HFFc6 (cell line): ENCODE results near the gene CCDC197. TPM values are rescaled to one million over a fixed set of nuclear protein-coding genes. Genes with fewer than 3 reads are reported as not detected.

Source experiments
- DNase-seq: peaks from one replicate; pipeline ENCODE4 v3.0.0-alpha.2; 2018
- H3K27ac Mint-ChIP-seq: 2 replicates; pipeline ENCODE4 v1.8.0; 2020; ENCODE audit warnings: mild to moderate bottlenecking, mixed read lengths
- H3K27me3 Mint-ChIP-seq: 2 replicates; pipeline ENCODE4 v1.8.0; 2021; ENCODE audit warnings: mild to moderate bottlenecking, moderate library complexity, mixed read lengths; ENCODE audit not compliant: insufficient read depth
- H3K36me3 Mint-ChIP-seq: 2 replicates; pipeline ENCODE4 v1.8.0; 2021; ENCODE audit warnings: low read depth, mixed read lengths
- H3K4me1 Mint-ChIP-seq: 2 replicates; pipeline ENCODE4 v1.8.0; 2020; ENCODE audit warnings: low read depth, mixed read lengths
- H3K4me3 Mint-ChIP-seq: 2 replicates; pipeline ENCODE4 v1.8.0; 2020; ENCODE audit warnings: mild to moderate bottlenecking, moderate library complexity, mixed read lengths
- H3K9me3 Mint-ChIP-seq: 2 replicates; pipeline ENCODE4 v1.8.0; 2020; ENCODE audit warnings: mild to moderate bottlenecking, mixed read lengths
- total RNA-seq, 6 experiments: library from RNA; stranded (reverse); fragmentation: NEBNext Ultra II Directional; extraction: Animal tissue kit (Norgen Biotek cat#: 25700); gene quantifications; 2 replicates in 1 of 6; 3 replicates in 5 of 6; pipeline ENCODE4 v1.2.3, GENCODE V29; 2021
- TF ChIP-seq, protein P1 (sequence below): fragments of 200-600 bp; sonication (generic); IDR thresholded peaks from 2 replicates; pipeline ENCODE4 v1.5.0; 2021; ENCODE audit warnings: antibody characterized with exemption, mild to moderate bottlenecking

The CCDC197 gene
- total RNA-seq, 6 experiments from 2014 or later = not detected

DNA sequence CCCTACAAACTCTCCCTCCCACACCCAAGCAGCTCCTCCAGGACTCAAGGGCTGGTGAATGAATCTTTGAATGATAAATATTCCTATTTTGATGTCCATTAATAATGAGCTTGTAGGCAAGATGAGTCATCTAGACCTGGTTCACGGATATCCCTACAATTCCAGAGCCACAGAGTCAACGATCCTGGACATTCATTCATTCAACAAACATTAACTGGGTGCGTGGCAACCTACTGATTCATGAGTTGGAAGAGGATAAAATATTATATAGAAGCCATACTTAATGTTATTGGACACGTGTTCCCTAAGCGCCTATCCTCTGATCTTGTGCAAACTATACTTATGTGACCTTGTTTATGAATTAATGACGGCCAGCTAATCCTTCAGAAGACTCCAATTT is 28.6 kb downstream of the CCDC197 start:
- Mint-ChIP-seq H3K4me3 (peak overlapping the region; percentile 77), H3K36me3 (no peaks in the 10 kb centered on the region), H3K27me3 (peaks cover 3% of the 10 kb centered on the region; the same call in 1 of the 2 replicates), H3K9me3 (no peaks in the 10 kb centered on the region), H3K27ac (0 out of 2 replicates have a peak overlapping the region, but pooled peaks have one; percentile 5), H3K4me1 (peaks cover 16% of the 10 kb centered on the region)
- DNase-seq = no peak
- TF ChIP-seq, protein P1, sequence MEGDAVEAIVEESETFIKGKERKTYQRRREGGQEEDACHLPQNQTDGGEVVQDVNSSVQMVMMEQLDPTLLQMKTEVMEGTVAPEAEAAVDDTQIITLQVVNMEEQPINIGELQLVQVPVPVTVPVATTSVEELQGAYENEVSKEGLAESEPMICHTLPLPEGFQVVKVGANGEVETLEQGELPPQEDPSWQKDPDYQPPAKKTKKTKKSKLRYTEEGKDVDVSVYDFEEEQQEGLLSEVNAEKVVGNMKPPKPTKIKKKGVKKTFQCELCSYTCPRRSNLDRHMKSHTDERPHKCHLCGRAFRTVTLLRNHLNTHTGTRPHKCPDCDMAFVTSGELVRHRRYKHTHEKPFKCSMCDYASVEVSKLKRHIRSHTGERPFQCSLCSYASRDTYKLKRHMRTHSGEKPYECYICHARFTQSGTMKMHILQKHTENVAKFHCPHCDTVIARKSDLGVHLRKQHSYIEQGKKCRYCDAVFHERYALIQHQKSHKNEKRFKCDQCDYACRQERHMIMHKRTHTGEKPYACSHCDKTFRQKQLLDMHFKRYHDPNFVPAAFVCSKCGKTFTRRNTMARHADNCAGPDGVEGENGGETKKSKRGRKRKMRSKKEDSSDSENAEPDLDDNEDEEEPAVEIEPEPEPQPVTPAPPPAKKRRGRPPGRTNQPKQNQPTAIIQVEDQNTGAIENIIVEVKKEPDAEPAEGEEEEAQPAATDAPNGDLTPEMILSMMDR = no peak

GRCh38 chr14:94026173-94026888 is 29.2 kb downstream of the CCDC197 start, which contains the start of gene OTUB2:
OTUB2 (plus strand) TSS chr14:94026340; CDS start chr14:94026538, 198 bp downstream.
- H3K9me3 Mint-ChIP-seq = no peaks in the 10 kb centered on the region
- peak; percentile 98 for DNase-seq
- TF ChIP-seq, protein P1 = no peak
- 0 out of 2 replicates have a peak within 1 kb of the TSS, but pooled peaks have one; percentile 5 for H3K27ac Mint-ChIP-seq
- no peaks in the 10 kb centered on the region for H3K36me3 Mint-ChIP-seq
- H3K27me3 Mint-ChIP-seq = peaks cover 3% of the 10 kb centered on the region; the same call in 1 of the 2 replicates
- peak within 1 kb of the TSS; percentile 77 for H3K4me3 Mint-ChIP-seq
- peaks cover 11% of the 10 kb centered on the region for H3K4me1 Mint-ChIP-seq

DNA sequence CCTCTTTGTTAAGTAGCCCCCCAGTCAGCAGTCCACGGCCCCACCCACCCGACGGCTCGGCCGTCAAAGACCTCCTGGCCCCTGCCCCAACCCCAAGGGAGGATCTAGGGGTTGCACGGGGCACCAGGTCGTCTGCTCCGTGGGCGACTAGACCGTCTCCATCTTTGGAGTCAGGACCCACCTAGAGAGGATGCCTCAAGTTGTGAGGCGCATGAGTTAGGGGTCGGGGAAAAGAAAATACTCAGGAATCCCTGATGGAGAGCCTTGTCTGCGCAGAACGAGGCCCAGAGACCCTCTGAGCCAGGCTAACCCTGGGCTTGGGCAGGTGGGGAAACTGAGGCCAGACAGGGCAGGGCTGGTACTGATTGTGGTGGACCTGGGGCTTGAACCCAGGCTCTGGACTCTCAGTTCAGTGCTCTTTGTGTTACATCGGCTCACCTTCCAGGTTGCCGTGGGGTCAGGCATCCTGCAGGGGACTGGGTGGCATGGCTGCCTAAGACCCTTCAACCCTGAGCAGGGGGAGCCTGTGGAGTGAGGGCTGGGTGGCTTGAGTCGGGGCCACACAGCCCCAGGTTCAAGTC is 29.9 kb downstream of the CCDC197 start:
- peaks cover 11% of the 10 kb centered on the region for H3K4me1 Mint-ChIP-seq
- no peak for DNase-seq
- H3K36me3 Mint-ChIP-seq = no peaks in the 10 kb centered on the region
- TF ChIP-seq, protein P1 = no peak
- no peaks in the 10 kb centered on the region for H3K9me3 Mint-ChIP-seq
- H3K4me3 Mint-ChIP-seq = peak overlapping the region; percentile 64
- H3K27ac Mint-ChIP-seq = no peak overlapping the region
- H3K27me3 Mint-ChIP-seq = peaks cover 3% of the 10 kb centered on the region; the same call in 1 of the 2 replicates

DNA sequence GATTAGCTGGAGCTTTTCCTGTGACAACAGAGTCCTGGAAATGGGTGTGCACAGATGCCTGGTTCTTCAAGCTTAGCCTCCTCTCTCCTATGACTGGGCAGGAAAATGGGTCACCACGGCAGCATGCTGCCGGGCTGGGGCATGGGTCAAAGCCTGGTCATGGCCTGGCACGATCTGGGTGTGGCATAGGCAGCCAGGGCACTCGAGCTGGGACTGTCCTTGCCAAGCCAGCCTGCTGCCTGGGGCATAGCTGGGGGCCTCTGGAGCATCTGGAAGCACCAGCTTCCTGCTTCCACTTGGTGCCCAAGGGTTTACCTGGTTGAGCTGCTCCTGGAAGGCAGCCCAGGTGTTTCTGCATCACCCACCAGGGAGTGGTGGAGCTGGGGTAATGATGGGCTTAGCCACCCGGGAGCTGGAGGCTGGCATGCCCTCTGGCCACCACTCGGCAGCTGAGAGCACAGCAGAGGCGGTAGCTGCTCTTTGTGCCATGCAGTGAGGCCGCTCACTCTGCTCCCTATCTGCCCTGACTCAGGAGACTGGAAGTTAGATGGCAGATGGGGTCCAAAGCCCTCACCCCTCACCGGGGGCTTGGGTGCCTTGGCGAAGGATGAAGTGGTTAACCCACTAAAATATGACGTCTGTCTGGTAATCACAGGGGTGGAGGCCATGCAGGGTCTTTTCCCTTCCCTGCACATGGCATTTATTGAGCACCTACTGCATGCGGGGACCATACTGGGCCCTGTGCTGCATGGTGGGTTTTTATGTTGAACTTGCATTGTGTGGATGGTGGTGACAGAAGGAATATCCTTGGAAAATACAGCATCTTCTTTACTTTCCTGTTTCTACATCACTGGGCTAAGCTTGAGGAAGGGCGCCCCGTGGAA is 30.7 kb downstream of the CCDC197 start:
- H3K9me3 Mint-ChIP-seq = no peaks in the 10 kb centered on the region
- peaks cover 11% of the 10 kb centered on the region for H3K4me1 Mint-ChIP-seq
- H3K27ac Mint-ChIP-seq = no peak overlapping the region
- TF ChIP-seq, protein P1 = no peak
- no peaks in the 10 kb centered on the region for H3K36me3 Mint-ChIP-seq
- H3K27me3 Mint-ChIP-seq = no peaks in the 10 kb centered on the region; the same call in 1 of the 2 replicates
- peak overlapping the region; percentile 64 for H3K4me3 Mint-ChIP-seq
- no peak for DNase-seq

GRCh38 chr14:94028450-94028826 is 31.3 kb downstream of the CCDC197 start:
- H3K4me1 Mint-ChIP-seq = peaks cover 7% of the 10 kb centered on the region
- TF ChIP-seq, protein P1 = no peak
- H3K36me3 Mint-ChIP-seq = no peaks in the 10 kb centered on the region
- DNase-seq = no peak
- no peaks in the 10 kb centered on the region for H3K9me3 Mint-ChIP-seq
- H3K27ac Mint-ChIP-seq = no peak overlapping the region
- H3K27me3 Mint-ChIP-seq = no peaks in the 10 kb centered on the region; the same call in 1 of the 2 replicates
- H3K4me3 Mint-ChIP-seq = no peak overlapping the region
